NCI-H128 (cell line): ENCODE measurements around the gene ELL3.
"Not testable (repeated sequence)": the region's sequence is repeated elsewhere in the genome, so short reads cannot be mapped to it uniquely, and the experiment has no call there.

Experiments used
- DNase-seq: peaks from one replicate; lab custom pipeline; 2025; ENCODE audit not compliant: unreplicated experiment; lab: John Stamatoyannopoulos, UW

The ELL3 gene

DNA sequence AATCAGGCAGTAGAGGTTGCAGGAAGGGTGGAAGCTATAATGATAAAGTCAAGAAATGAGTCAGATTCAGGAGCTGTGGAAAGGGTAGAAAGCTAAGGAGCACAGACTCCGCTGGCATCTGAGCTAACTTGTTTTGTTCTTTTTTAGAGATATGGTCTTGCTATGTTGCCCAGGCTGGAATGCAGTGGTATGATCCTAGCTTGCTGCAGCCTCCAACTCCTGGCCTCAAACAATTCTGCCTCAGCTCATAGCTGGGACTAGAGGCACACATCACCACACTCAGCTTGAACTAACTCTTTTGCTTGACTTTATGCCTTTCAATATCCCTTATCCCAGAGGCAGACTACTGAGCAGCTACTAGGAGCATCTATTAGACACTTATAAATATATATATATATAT lies 50.5 kb downstream of the ELL3 start:
- not testable (repeated sequence) for DNase-seq

DNA sequence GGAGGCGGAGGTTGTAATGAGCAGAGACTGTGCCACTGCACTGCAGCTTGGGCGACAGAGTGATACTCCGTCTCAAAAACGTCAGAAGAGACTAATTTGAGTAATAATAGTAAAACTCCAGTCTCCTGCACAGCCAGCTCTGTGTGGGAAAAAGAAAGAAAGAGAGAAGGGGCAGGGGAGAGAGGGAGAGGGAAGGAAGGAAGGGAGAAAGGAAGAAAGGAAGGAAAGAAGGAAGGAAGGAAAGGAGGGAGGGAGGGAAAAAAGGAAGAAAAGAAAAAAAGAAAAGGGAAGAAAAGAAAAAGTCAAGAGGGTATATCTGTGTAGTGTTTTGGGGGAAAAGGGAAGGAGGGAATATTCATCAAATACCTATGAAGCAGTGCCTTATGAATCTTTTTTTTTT lies 53.6 kb downstream of the ELL3 start:
- no peak for DNase-seq
